K562 (cell line): ENCODE data around the gene TMEM100.

Experiments
- ARHGAP35 ChIP-seq: fragments of 450-650 bp; IDR thresholded peaks from 2 replicates; pipeline ENCODE4 v1.6.1; 2018; ENCODE audit not compliant: partially characterized antibody
- BRCA1 ChIP-seq, 2 experiments: fragments of 450-650 bp in 1 of 2; sonication (generic) in 1 of 2; formaldehyde crosslinking in 1 of 2; IDR thresholded peaks; 2 replicates each; pipeline versions ENCODE4 v1.5.0 to v1.6.1; 2017 to 2020; ENCODE audit warnings: mild to moderate bottlenecking in 1 of 2, missing genetic modification reagents in 1 of 2
- CREB3 ChIP-seq: fragments of 450-650 bp; conservative IDR thresholded peaks from 2 replicates; pipeline ENCODE4 v1.6.1; 2016; ENCODE audit warnings: missing genetic modification characterization, low read depth, mild to moderate bottlenecking, missing compliant biosample characterization, moderate library complexity
- CTCF ChIP-seq, 3 experiments: IDR thresholded peaks in 2 of 3; conservative IDR thresholded peaks in 1 of 3; 2 replicates each; pipeline ENCODE4 v1.5.1; 2011 to 2012; ENCODE audit warnings: low read length in 3 of 3, mild to moderate bottlenecking in 3 of 3, control low read depth in 2 of 3, improper control_type of control experiment in 1 of 3, inconsistent platforms in 1 of 3, low read depth in 1 of 3, mixed read lengths in 1 of 3, moderate library complexity in 1 of 3; ENCODE audit not compliant: insufficient read depth in 2 of 3
- DPF2 ChIP-seq: fragments of 450-650 bp; IDR thresholded peaks from 2 replicates; pipeline ENCODE4 v1.6.1; 2016
- FOS ChIP-seq: IDR thresholded peaks from 3 replicates; pipeline ENCODE4 v1.6.1; 2011; ENCODE audit not compliant: insufficient read length; ENCODE audit errors: extremely low read depth
- IRF2 ChIP-seq: sonication (generic); formaldehyde crosslinking; IDR thresholded peaks from 2 replicates; pipeline ENCODE4 v1.8.1; 2022; ENCODE audit warnings: mild to moderate bottlenecking, missing genetic modification reagents
- KLF6 ChIP-seq: fragments of 250-450 bp; sonication (Bioruptor Pico); IDR thresholded peaks from 2 replicates; pipeline ENCODE4 v1.4.0; 2020; ENCODE audit warnings: mild to moderate bottlenecking, moderate library complexity, borderline replicate concordance
- PHB2 ChIP-seq: fragments of 450-650 bp; IDR thresholded peaks from 2 replicates; pipeline ENCODE4 v1.6.1; 2017; ENCODE audit warnings: low read depth
- POLR2A ChIP-seq: fragments of 450-650 bp; conservative IDR thresholded peaks from 2 replicates; pipeline ENCODE4 v1.6.1; 2016
- SRF ChIP-seq, 2 experiments: fragments of 250-450, 450-650 bp in 1 of 2; sonication (Bioruptor Pico) in 1 of 2; sonication (generic) in 1 of 2; formaldehyde crosslinking; IDR thresholded peaks; 2 replicates each; pipeline versions ENCODE4 v1.5.0 to v1.5.1; 2020 to 2022; ENCODE audit warnings: mild to moderate bottlenecking in 1 of 2, missing genetic modification reagents in 1 of 2
- ZFX ChIP-seq: sonication (generic); formaldehyde crosslinking; IDR thresholded peaks from 2 replicates; pipeline ENCODE4 v1.8.0; 2022; ENCODE audit warnings: mild to moderate bottlenecking, missing genetic modification reagents, moderate library complexity
- ZZZ3 ChIP-seq: fragments of 450-650 bp; IDR thresholded peaks from 2 replicates; pipeline ENCODE4 v1.6.1; 2016; ENCODE audit warnings: antibody characterized with exemption, mild to moderate bottlenecking, moderate library complexity

GRCh38 chr17:55756689-55757088 lies 34.0 kb upstream of the TMEM100 start:
- TF ChIP-seq ARHGAP35 (no peak), POLR2A (no peak), FOS (no peak), BRCA1 (IDR thresholded peaks at IDR 0.05) (no peak), BRCA1 (CRISPR knock-in tag; IDR thresholded peaks at IDR 0.05) (no peak), CTCF (IDR thresholded peaks at IDR 0.05 in 2 of 3, conservative IDR thresholded peaks at IDR 0.05 in 1 of 3; ENCODE audit: insufficient read depth in 2 of 3, low read depth in 1 of 3, low read length in 3 of 3) (no peak), SRF (CRISPR knock-in tag; IDR thresholded peaks at IDR 0.05) (no peak), ZZZ3 (no peak), DPF2 (no peak), CREB3 (tag) (no peak), KLF6 (CRISPR knock-in tag) (no peak), ZFX (CRISPR knock-in tag) (no peak), PHB2 (no peak), IRF2 (CRISPR knock-in tag) (no peak)
